Heart left ventricle (tissue), 16 donors: Measurements from ENCODE around the gene DMPK. TPM values are rescaled to one million over a fixed set of nuclear protein-coding genes. Genes with fewer than 3 reads are reported as not detected.

Experiments used
- ATAC-seq, 4 donors: fragments of 200-7000 bp; cut with Tn5 transposase; one replicate each; pipeline ENCODE4 v1.9.1; 2020 to 2022; ENCODE audit warnings: moderate library complexity in 4 of 4, mild to moderate bottlenecking in 3 of 4, moderate number of reproducible peaks in 1 of 4
- DNase-seq, 5 donors: peaks; one replicate each; pipeline ENCODE4 v3.0.0-alpha.2; 2020
- H3K27ac ChIP-seq, 12 donors: fragments of 200-600 bp; sonication (generic) in 4 of 12; one replicate each; pipeline versions ENCODE4 v1.5.0 to v1.8.0; 2016 to 2022; ENCODE audit warnings: mild to moderate bottlenecking in 2 of 12
- H3K27me3 ChIP-seq, 9 donors: fragments of 200-600 bp; sonication (generic) in 2 of 9; one replicate each; pipeline versions ENCODE4 v1.5.1 to v1.8.0; 2016 to 2022; ENCODE audit warnings: mild to moderate bottlenecking in 3 of 9
- H3K36me3 ChIP-seq, 9 donors: fragments of 200-600 bp; sonication (generic) in 2 of 9; one replicate each; pipeline versions ENCODE4 v1.5.0 to v1.8.0; 2018 to 2022; ENCODE audit warnings: mild to moderate bottlenecking in 2 of 9
- H3K4me1 ChIP-seq, 12 donors: fragments of 200-600 bp; sonication (generic) in 4 of 12; one replicate each; pipeline versions ENCODE4 v1.5.0 to v1.8.0; 2016 to 2022; ENCODE audit warnings: mild to moderate bottlenecking in 3 of 12
- H3K4me3 ChIP-seq, 12 donors: fragments of 200-600 bp; sonication (generic) in 4 of 12; one replicate each; pipeline versions ENCODE4 v1.5.0 to v1.8.0; 2017 to 2022; ENCODE audit warnings: mild to moderate bottlenecking in 9 of 12, moderate library complexity in 4 of 12
- H3K9me3 ChIP-seq, 12 donors: fragments of 200-600 bp; sonication (generic) in 4 of 12; one replicate each; pipeline versions ENCODE4 v1.5.0 to v1.8.0; 2016 to 2022; ENCODE audit warnings: mild to moderate bottlenecking in 1 of 12
- POLR2A ChIP-seq, 2 donors: fragments of 450-650 bp; IDR thresholded peaks; one replicate each; pipeline ENCODE4 v1.6.1; 2017; ENCODE audit warnings: antibody characterized with exemption in 2 of 2, mild to moderate bottlenecking in 2 of 2, moderate library complexity in 2 of 2
- WGBS, 4 donors: extraction: QIAGEN DNeasy Blood & Tissue Kit in 2 of 4; methylation state at CpG; one replicate each; pipeline versions ENCODE4 v1.1.5 to v1.1.7; 2013 to 2018; 5-methylcytosine and 5-hydroxymethylcytosine counted together
- intact Hi-C, 10 donors: fragments of 100-400 bp; cut with DNase I; formaldehyde crosslinking; loops; one replicate each; pipeline versions ENCODE4 v1.11.1 to v1.14.2; 2022
- polyA plus RNA-seq, 2 donors: library from polyadenylated mRNA; stranded (reverse); fragments of 200-250 nt; gene quantifications; one replicate each; pipeline ENCODE4 v1.2.3, GENCODE V29; 2013
- total RNA-seq, 9 donors: library from RNA; depleted of rRNA in 2 of 9; stranded (reverse); fragments of >200 nt in 2 of 9; fragmentation: NEBNext Ultra II Directional in 3 of 9; extraction: Animal tissue kit (Norgen Biotek cat#: 25700) in 3 of 9; gene quantifications; one replicate each; pipeline versions ENCODE4 v1.1.0 to v1.2.4, GENCODE V29; 2016 to 2023
- TF ChIP-seq, protein P1 (sequence below), 12 donors: fragments of 200-600 bp; sonication (generic) in 4 of 12; IDR thresholded peaks; one replicate each; pipeline versions ENCODE4 v1.5.0 to v1.8.0; 2018 to 2022; ENCODE audit warnings: antibody characterized with exemption in 12 of 12, mild to moderate bottlenecking in 5 of 12
- donor health status: ischemic (EF 13 %, LVEDD 7.1; RV severe dilation, severe dysfunction).
- donor health status: healthy with polysubstance abuse.
- donor health status: DM: no; HTN: yes; CAD: no.
- donor health status: DM: no; HTN: no; CAD: no.
- donor health status: ischemic (EF 25% LVEDD 6.9; RV normal size, moderate dysfunction).
- donor health status: ischemic (EF 25% LVEDD 5.7; RV mildly dilated, moderate dysfunction).
- donor health status: healthy.
- donor health status: DM: yes; HTN: yes; CAD: no.
- donor health status: ischemic (EF 35%, LVEDD 5.7; RV mildly dilated, moderate dysfunction).
- donor health status: nonischemic (EF 11% LVEDD 7.7; RV severe dilation, severe dysfunction).
- donor health status: DM: yes; HTN: yes; CAD: no.
- donor health status: PGD.
- donor health status: ischemic (EF 29% LVEDD 5.4; RV normal size, mild dysfunction).
- donor health status: nonischemic (EF 23%, LVEDD 6.1; RV moderate dilation, normal function).

The DMPK gene
- total and polyA plus RNA-seq, 11 donors: 131 to 778 (median 311) TPM

DNA sequence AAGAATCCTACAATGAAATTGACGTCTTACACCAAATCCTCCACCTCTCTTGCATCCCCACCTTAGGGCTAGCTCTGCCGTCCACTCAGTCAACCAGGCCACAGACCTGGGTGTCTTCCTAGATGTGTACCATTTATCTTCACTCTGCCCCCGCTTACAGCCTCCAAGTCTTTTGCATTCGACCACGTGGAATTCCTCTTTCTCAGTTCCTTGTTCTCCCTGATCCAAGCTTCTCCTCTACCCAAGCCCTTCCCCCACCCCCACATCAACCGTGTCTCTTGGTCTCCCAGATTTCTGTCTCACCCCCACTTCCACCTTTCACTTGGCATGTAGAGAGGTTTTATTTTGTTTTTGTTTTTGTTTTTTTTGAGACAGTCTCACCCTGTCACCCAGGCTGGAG is 11.6 kb upstream of the DMPK start:
- Histone ChIP-seq H3K4me3 (no peak overlapping the region), H3K9me3 (no peaks in the 10 kb centered on the region), H3K27me3 (peaks cover 0 to 52% (median 0%) of the 10 kb centered on the region in 9 donors), H3K36me3 (peaks cover 0 to 21% (median 17%) of the 10 kb centered on the region in 9 donors), H3K4me1 (peaks cover 0 to 34% (median 19%) of the 10 kb centered on the region in 12 donors), H3K27ac (no peak overlapping the region)
- DNase-seq: no peak
- ATAC-seq: no peak
- TF ChIP-seq, protein P1, sequence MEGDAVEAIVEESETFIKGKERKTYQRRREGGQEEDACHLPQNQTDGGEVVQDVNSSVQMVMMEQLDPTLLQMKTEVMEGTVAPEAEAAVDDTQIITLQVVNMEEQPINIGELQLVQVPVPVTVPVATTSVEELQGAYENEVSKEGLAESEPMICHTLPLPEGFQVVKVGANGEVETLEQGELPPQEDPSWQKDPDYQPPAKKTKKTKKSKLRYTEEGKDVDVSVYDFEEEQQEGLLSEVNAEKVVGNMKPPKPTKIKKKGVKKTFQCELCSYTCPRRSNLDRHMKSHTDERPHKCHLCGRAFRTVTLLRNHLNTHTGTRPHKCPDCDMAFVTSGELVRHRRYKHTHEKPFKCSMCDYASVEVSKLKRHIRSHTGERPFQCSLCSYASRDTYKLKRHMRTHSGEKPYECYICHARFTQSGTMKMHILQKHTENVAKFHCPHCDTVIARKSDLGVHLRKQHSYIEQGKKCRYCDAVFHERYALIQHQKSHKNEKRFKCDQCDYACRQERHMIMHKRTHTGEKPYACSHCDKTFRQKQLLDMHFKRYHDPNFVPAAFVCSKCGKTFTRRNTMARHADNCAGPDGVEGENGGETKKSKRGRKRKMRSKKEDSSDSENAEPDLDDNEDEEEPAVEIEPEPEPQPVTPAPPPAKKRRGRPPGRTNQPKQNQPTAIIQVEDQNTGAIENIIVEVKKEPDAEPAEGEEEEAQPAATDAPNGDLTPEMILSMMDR (IDR thresholded peaks at IDR 0.05): no peak
- no peak for TF ChIP-seq POLR2A (IDR thresholded peaks at IDR 0.05)
- 56 to 60% (median 59%) methylated on average over 6 of the region's 6 CpGs for WGBS, 4 donors
- intact Hi-C loops: loop anchor here in 3 of 10 donors (1.0 to 2.0 kb wide), 3 partner anchors 23 to 77 kb away; no protein-coding TSS in a partner anchor

DNA sequence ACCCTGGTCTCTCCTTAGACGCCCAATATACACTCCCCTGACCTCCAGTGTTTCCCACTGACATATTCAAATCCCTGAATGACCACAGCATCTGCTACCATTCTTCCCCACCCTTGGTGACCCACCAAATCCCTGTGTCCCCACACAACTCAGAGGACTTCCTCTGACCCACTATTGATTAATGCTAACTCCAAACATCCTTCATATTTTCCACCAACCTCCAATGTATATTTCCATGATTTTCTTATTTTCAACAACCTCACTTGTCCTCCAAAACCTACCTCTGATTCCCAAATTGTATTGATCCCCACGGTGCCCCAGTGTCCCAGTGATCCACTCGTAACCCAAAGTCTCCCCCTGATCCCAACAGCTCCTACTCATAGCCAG is 10.9 kb upstream of the DMPK start:
- no peak for DNase-seq
- no peak for ATAC-seq
- TF ChIP-seq, protein P1 (IDR thresholded peaks at IDR 0.05): no peak
- no peak for TF ChIP-seq POLR2A (IDR thresholded peaks at IDR 0.05)
- Histone ChIP-seq H3K36me3 (peaks cover 0 to 28% (median 21%) of the 10 kb centered on the region in 9 donors), H3K9me3 (no peaks in the 10 kb centered on the region), H3K4me1 (peaks cover 0 to 35% (median 22%) of the 10 kb centered on the region in 12 donors), H3K27me3 (peaks cover 0 to 53% (median 0%) of the 10 kb centered on the region in 9 donors), H3K4me3 (peak overlapping the region in 10 of 12 donors; percentile 43 to 97 (median 72)), H3K27ac (peak overlapping the region in 5 of 12 donors; percentile 2 to 89 (median 23))
- intact Hi-C loops: loop anchor here in 3 of 10 donors (1.0 to 2.0 kb wide), 3 partner anchors 22 to 76 kb away; no protein-coding TSS in a partner anchor
- 40 to 48% (median 44%) methylated on average over 3 of the region's 3 CpGs for WGBS, 4 donors

DNA sequence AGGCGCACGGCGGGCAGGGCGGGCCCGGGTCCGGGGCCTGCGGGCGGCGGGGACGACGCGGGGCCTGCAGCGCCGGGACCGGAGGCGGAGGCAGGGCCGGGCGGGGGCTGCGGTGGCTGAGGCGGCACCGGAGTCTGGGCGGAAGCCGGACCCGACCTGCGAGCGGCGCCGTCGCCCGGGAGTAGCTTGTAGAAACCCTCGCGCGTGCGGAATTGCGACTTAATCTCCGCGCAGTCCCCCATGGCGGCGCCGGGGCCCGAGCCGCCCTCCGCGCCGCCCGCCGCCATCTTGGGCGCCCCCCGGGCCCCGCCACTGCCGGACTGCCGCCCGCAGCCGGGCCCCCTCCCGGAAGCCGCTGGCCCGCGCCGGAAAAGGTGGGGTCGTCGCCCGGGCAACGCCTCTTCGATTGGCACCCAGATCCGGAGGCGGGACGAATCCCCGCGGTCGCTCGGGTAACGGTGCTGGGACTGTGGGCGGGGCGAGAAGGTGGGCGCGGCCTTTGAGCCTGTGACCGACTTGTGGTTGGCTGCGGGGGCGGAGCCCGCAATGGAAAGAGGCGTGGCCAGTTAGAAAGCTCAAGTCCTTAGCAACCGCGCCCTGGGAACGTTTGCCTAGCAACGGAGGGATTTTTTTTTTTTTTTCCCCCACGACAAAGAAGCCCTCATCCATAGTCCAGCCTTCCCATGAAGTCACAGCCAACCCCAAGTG is 10.3 kb upstream of the DMPK start, which contains the start of gene DMWD:
TSS of gene DMWD (minus strand) at position 376 of the 708 bp plus-strand sequence. CDS start at position 287, 89 bp downstream.
- peaks cover 0 to 32% (median 27%) of the 10 kb centered on the region in 9 donors for H3K36me3 ChIP-seq

More for the DNA sequence above, 10.3 kb upstream of the DMPK start, which contains the start of gene DMWD:
- intact Hi-C loops: loop anchor here in 3 of 10 donors (1.0 to 2.0 kb wide), 3 partner anchors 22 to 76 kb away; no protein-coding TSS in a partner anchor
- Histone ChIP-seq H3K27me3 (peaks cover 0 to 53% (median 0%) of the 10 kb centered on the region in 9 donors), H3K4me3 (peak within 1 kb of the TSS; percentile 32 to 97 (median 72)), H3K4me1 (peaks cover 0 to 41% (median 24%) of the 10 kb centered on the region in 12 donors), H3K9me3 (no peaks in the 10 kb centered on the region), H3K27ac (peak within 1 kb of the TSS; percentile 70 to 92 (median 84))
- TF ChIP-seq POLR2A (IDR thresholded peaks at IDR 0.05): peak in 1 of 2 donors; percentile 70
- TF ChIP-seq, protein P1 (IDR thresholded peaks at IDR 0.05): no peak
- WGBS, 4 donors: 0 to 1% (median 1%) methylated on average over 49 to 86 of the region's 86 CpGs
- ATAC-seq: peak; percentile 96 to 99 (median 97)
- DNase-seq: peak; percentile 99 to 100 (median 100)
